Superior temporal gyrus (tissue), 1 donor: Measurements from ENCODE around the gene WEE1.
A peak's percentile ranks its signal among the peaks of the same experiment; 100 is the strongest.
"Not testable (repeated sequence)": the region's sequence is repeated elsewhere in the genome, so short reads cannot be mapped to it uniquely, and the experiment has no call there.

Experiments
- DNase-seq: peaks from one replicate; pipeline ENCODE4 v3.0.0-alpha.2; 2016; ENCODE audit errors: extremely low spot score

The WEE1 gene

GRCh38 chr11:9573052-9573774, at the start of gene WEE1:
Gene WEE1, plus strand, starts transcription at chr11:9573670. Its CDS starts 264 bp downstream, at chr11:9573934.
- peak; percentile 93 for DNase-seq

GRCh38 chr11:9524001-9524400, 49.5 kb upstream of the WEE1 start:
- no peak for DNase-seq

GRCh38 chr11:9525116-9525515, 48.4 kb upstream of the WEE1 start:
- no peak for DNase-seq

GRCh38 chr11:9527481-9528135, 45.9 kb upstream of the WEE1 start:
- peak; percentile 30 for DNase-seq

GRCh38 chr11:9528136-9528501, 45.4 kb upstream of the WEE1 start:
- no peak for DNase-seq

- no peak for DNase-seq
Observed at GRCh38 chr11:9528573-9529333, 44.7 kb upstream of the WEE1 start.

GRCh38 chr11:9529334-9529650, 44.2 kb upstream of the WEE1 start:
- no peak for DNase-seq

GRCh38 chr11:9530020-9530621, 43.3 kb upstream of the WEE1 start:
- DNase-seq = no peak

GRCh38 chr11:9530901-9531625, 42.4 kb upstream of the WEE1 start:
- no peak for DNase-seq

GRCh38 chr11:9533058-9533457, 40.4 kb upstream of the WEE1 start:
- DNase-seq = no peak

GRCh38 chr11:9533736-9534473, 39.6 kb upstream of the WEE1 start:
- no peak for DNase-seq

- DNase-seq = peak; percentile 43
Observed at GRCh38 chr11:9535189-9535781, 38.2 kb upstream of the WEE1 start.

- DNase-seq = no peak
Observed at GRCh38 chr11:9538548-9538947, 34.9 kb upstream of the WEE1 start.

- DNase-seq = not testable (repeated sequence)
Observed at GRCh38 chr11:9549216-9549615, 24.3 kb upstream of the WEE1 start.

GRCh38 chr11:9550191-9550628, 23.3 kb upstream of the WEE1 start:
- DNase-seq = no peak

GRCh38 chr11:9561279-9561982, 12.0 kb upstream of the WEE1 start:
- no peak for DNase-seq

- DNase-seq = no peak
Observed at GRCh38 chr11:9562716-9563115, 10.8 kb upstream of the WEE1 start.

GRCh38 chr11:9563196-9563730, 10.2 kb upstream of the WEE1 start:
- DNase-seq = no peak

- DNase-seq = no peak
Observed at GRCh38 chr11:9565822-9566560, 7.5 kb upstream of the WEE1 start.
